OCI-LY3 (cell line): ENCODE measurements around the gene ADA.

ENCODE experiments used
- H2AFZ ChIP-seq: fragments of 200-600, 300-600 bp; shearing (Covaris generic); 2 replicates; pipeline ENCODE4 v1.6.0; 2014; ENCODE audit warnings: antibody characterized with exemption, low read depth, low read length
- H3K27ac ChIP-seq: fragments of 200-600, 300-600 bp; sonication (generic); 2 replicates; pipeline ENCODE4 v1.5.1; 2014; ENCODE audit warnings: mild to moderate bottlenecking, low read length, moderate library complexity, mixed read lengths
- H3K27me3 ChIP-seq: fragments of 200-600, 300-600 bp; sonication (generic); 2 replicates; pipeline ENCODE4 v1.6.1; 2014; ENCODE audit warnings: low read depth, low read length, mixed read lengths
- H3K36me3 ChIP-seq: fragments of 200-600, 300-600 bp; sonication (generic); replicated peaks from 2 replicates; pipeline ENCODE3; 2014; ENCODE audit warnings: low read depth, low read length, mixed read lengths
- H3K4me1 ChIP-seq: fragments of 300-600, 200-600 bp; sonication (generic); 2 replicates; pipeline ENCODE4 v1.6.1; 2014; ENCODE audit warnings: low read length, mixed read lengths
- H3K4me2 ChIP-seq: fragments of 200-600, 300-600 bp; sonication (generic); 2 replicates; pipeline ENCODE4 v1.6.1; 2014; ENCODE audit warnings: low read length, mixed read lengths
- H3K4me3 ChIP-seq: fragments of 300-600, 200-600 bp; sonication (generic); 2 replicates; pipeline ENCODE4 v1.5.1; 2014; ENCODE audit warnings: antibody characterized with exemption, mild to moderate bottlenecking, low read length, moderate library complexity
- H3K79me2 ChIP-seq: fragments of 300-600, 200-600 bp; shearing (Covaris generic); 2 replicates; pipeline ENCODE4 v1.6.1; 2014; ENCODE audit warnings: mild to moderate bottlenecking, low read length, mixed read lengths
- H3K9ac ChIP-seq: fragments of 300-600, 200-600 bp; shearing (Covaris generic); 2 replicates; pipeline ENCODE4 v1.6.0; 2014; ENCODE audit warnings: mild to moderate bottlenecking, low read length, moderate library complexity
- H3K9me3 ChIP-seq: fragments of 200-600, 300-600 bp; shearing (Covaris generic); 2 replicates; pipeline ENCODE4 v1.6.1; 2014; ENCODE audit warnings: low read length, mixed read lengths; ENCODE audit not compliant: insufficient read depth
- H4K20me1 ChIP-seq: fragments of 200-600, 300-600 bp; sonication (generic); 2 replicates; pipeline ENCODE4 v1.6.1; 2016; ENCODE audit warnings: low read length, mixed read lengths; ENCODE audit not compliant: insufficient read depth
- EZH2phosphoT487 ChIP-seq: fragments of 200-600 bp; shearing (Covaris generic); IDR thresholded peaks from 2 replicates; pipeline ENCODE4 v1.6.1; 2018; ENCODE audit warnings: antibody characterized with exemption, mixed run types, low read depth
- TF ChIP-seq, protein P1 (sequence below): fragments of 200-600, 300-600 bp; sonication (generic); IDR thresholded peaks from 2 replicates; pipeline ENCODE4 v1.5.1; 2014; ENCODE audit warnings: antibody characterized with exemption, low read length, low read depth

The ADA gene

DNA sequence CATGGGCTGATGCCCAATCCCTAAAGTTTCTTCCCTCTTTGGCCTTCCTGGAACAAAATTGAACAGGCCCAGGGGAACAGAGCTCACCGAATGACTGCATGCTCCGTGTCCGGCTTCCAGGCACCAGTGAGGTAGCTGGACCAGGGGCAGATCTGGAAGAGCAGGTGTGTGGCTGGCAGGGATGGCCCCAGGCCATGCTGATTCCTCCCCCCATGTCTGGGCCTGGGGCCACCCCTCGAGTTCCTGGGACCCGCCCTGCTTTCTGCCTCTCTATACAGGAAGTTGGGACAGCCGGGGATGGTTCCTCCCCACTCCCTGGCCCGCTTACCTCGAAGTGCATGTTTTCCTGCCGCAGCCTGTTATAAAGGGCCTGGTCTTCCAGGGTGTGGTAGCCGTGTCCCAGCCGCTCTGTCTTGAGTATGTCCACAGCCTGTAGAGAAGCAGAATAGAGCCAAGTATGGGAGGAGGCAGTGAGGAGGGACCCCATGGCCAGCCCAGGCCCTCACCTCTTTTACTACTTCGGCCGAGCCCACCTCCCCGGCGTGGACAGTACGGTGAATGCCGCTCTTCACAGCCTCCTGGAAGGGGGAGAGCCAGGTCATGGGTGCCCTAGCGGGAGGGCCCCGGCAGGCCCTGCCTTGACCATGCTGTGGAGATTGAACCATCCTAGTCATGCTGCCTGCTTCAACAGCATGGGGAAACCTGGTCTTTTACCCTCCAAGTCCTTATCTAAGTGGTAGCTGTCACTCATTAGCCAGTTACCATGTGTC is 28.8 kb downstream of the ADA start:
- Histone ChIP-seq H3K4me1 (no peaks in the 10 kb centered on the region), H3K4me3 (no peak overlapping the region), H4K20me1 (peaks cover 24% of the 10 kb centered on the region), H3K27ac (no peak overlapping the region), H3K4me2 (no peak overlapping the region), H3K9ac (no peak overlapping the region), H3K9me3 (no peaks in the 10 kb centered on the region), H2AFZ (no peak overlapping the region), H3K27me3 (no peaks in the 10 kb centered on the region), H3K36me3 (peaks cover 88% of the 10 kb centered on the region), H3K79me2 (no peaks in the 10 kb centered on the region)
- no peak for TF ChIP-seq EZH2phosphoT487
- TF ChIP-seq, protein P1, sequence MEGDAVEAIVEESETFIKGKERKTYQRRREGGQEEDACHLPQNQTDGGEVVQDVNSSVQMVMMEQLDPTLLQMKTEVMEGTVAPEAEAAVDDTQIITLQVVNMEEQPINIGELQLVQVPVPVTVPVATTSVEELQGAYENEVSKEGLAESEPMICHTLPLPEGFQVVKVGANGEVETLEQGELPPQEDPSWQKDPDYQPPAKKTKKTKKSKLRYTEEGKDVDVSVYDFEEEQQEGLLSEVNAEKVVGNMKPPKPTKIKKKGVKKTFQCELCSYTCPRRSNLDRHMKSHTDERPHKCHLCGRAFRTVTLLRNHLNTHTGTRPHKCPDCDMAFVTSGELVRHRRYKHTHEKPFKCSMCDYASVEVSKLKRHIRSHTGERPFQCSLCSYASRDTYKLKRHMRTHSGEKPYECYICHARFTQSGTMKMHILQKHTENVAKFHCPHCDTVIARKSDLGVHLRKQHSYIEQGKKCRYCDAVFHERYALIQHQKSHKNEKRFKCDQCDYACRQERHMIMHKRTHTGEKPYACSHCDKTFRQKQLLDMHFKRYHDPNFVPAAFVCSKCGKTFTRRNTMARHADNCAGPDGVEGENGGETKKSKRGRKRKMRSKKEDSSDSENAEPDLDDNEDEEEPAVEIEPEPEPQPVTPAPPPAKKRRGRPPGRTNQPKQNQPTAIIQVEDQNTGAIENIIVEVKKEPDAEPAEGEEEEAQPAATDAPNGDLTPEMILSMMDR = no peak

DNA sequence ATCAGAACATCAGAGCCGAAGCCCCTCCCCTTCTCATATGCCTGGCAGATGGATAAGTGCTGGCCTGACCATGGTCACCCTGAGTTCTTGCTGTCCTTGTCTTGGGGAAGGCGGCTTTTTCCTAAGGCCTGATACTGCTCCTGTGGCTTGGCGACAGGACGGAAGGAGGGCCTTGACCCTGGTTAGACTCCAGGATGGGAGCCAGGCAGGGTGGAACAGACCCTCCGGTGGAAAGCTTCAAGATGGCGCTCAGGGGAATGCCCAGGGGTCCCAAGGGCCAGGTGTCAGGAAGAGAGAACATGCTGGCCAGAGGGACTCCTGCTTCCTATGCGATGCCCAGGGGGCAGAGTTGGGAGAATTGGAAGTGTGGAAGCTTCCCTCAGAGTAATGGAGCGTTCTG is 29.6 kb downstream of the ADA start:
- TF ChIP-seq, protein P1 = no peak
- no peak for TF ChIP-seq EZH2phosphoT487
- H3K36me3 ChIP-seq = peaks cover 92% of the 10 kb centered on the region

DNA sequence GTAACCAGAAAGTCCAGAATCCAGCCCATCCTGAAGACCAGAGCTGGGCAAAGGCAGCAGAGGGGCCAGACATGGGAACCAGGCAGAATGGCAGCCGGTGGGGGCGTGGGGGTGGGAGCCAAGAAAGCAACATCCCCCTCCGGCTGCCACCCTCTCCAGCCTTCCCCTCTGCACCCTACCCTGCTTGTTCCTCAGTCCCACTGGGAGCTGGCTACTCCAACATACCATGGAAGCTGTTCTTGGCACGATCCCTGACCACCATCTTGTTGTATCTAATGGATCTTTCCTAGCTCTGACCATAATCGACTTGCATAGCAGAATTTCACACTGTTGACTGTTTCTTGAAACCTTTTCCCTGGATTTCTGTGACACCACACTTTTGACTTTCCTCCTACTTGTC is 30.2 kb downstream of the ADA start:
- Histone ChIP-seq H3K27ac (no peak overlapping the region), H3K79me2 (peaks cover under 1% of the 10 kb centered on the region; the same call in 1 of the 2 replicates), H3K4me1 (no peaks in the 10 kb centered on the region), H3K9ac (no peak overlapping the region), H3K4me2 (no peak overlapping the region), H3K27me3 (no peaks in the 10 kb centered on the region), H2AFZ (no peak overlapping the region), H4K20me1 (peaks cover 36% of the 10 kb centered on the region), H3K36me3 (peaks cover 95% of the 10 kb centered on the region), H3K9me3 (no peaks in the 10 kb centered on the region), H3K4me3 (no peak overlapping the region)
- TF ChIP-seq, protein P1 = no peak
- no peak for TF ChIP-seq EZH2phosphoT487

More for the DNA sequence above, 29.6 kb downstream of the ADA start:
- no peak overlapping the region for H3K4me2 ChIP-seq
- H3K79me2 ChIP-seq = no peaks in the 10 kb centered on the region; the same call in 1 of the 2 replicates
- H3K4me3 ChIP-seq = no peak overlapping the region
- no peak overlapping the region for H3K27ac ChIP-seq
- no peaks in the 10 kb centered on the region for H3K27me3 ChIP-seq
- H3K9ac ChIP-seq = no peak overlapping the region
- no peaks in the 10 kb centered on the region for H3K4me1 ChIP-seq
- no peaks in the 10 kb centered on the region for H3K9me3 ChIP-seq
- H2AFZ ChIP-seq = no peak overlapping the region
- peaks cover 30% of the 10 kb centered on the region for H4K20me1 ChIP-seq

DNA sequence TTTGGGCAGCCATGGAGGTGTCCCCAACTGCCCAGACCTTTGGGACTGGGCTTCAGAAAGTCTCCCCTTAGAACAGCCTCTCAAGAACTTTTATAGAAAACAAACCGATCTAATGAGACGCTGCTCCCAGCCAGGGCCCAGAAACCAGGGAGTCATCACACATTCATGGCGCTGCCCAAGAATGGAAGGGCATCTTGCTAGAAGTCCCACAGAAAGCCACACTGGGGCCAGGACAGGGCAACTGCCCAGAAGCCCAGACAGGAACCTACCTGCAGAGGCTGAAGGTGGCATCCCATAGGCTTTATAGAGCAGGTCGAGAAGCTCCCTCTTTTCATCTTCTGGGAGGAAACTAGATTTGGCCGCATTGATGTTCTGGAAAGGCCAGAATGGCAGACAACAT is 31.5 kb downstream of the ADA start:
- Histone ChIP-seq H3K9ac (no peak overlapping the region), H2AFZ (no peak overlapping the region), H3K4me2 (no peak overlapping the region), H3K27me3 (no peaks in the 10 kb centered on the region), H3K4me1 (no peaks in the 10 kb centered on the region), H3K4me3 (no peak overlapping the region), H4K20me1 (peaks cover 49% of the 10 kb centered on the region), H3K79me2 (peaks cover 9% of the 10 kb centered on the region), H3K27ac (peak overlapping the region; percentile 5), H3K9me3 (no peaks in the 10 kb centered on the region), H3K36me3 (peaks cover 97% of the 10 kb centered on the region)
- no peak for TF ChIP-seq EZH2phosphoT487
- TF ChIP-seq, protein P1 = no peak
